Colonic mucosa (tissue), 4 donors: ENCODE results near the gene FERMT2. TPM values are rescaled to one million over a fixed set of nuclear protein-coding genes. Genes with fewer than 3 reads are reported as not detected.

Experiments used
- DNase-seq: peaks from one replicate; pipeline ENCODE4 v3.0.0-alpha.2; 2020
- H3K27ac ChIP-seq: fragments of 200-600 bp; one replicate; pipeline ENCODE4 v1.8.0; 2021
- H3K27me3 ChIP-seq: fragments of 200-600 bp; one replicate; pipeline ENCODE4 v1.8.0; 2021
- H3K36me3 ChIP-seq: fragments of 200-600 bp; one replicate; pipeline ENCODE4 v1.8.0; 2021
- H3K4me1 ChIP-seq: fragments of 200-600 bp; one replicate; pipeline ENCODE4 v1.8.0; 2021; ENCODE audit warnings: mild to moderate bottlenecking
- H3K4me3 ChIP-seq: fragments of 200-600 bp; one replicate; pipeline ENCODE4 v1.8.0; 2021
- H3K9ac ChIP-seq, 2 donors: one replicate each; pipeline ENCODE4 v1.7.0; 2013; ENCODE audit warnings: control low read depth in 2 of 2, low read depth in 2 of 2, low read length in 2 of 2
- H3K9me3 ChIP-seq: fragments of 200-600 bp; one replicate; pipeline ENCODE4 v1.8.0; 2021
- intact Hi-C: fragments of 100-400 bp; cut with DNase I; formaldehyde crosslinking; loops from one replicate; pipeline ENCODE4 v1.14.1; 2022
- total RNA-seq, 2 donors: library from RNA; stranded (reverse); fragmentation: NEBNext Ultra II Directional in 1 of 2; extraction: Animal tissue kit (Norgen Biotek cat#: 25700) in 1 of 2; gene quantifications; one replicate each; pipeline ENCODE4 v1.2.1, GENCODE V29; 2021
- TF ChIP-seq, protein P1 (sequence below): fragments of 200-600 bp; IDR thresholded peaks from one replicate; pipeline ENCODE4 v1.8.0; 2022; ENCODE audit warnings: antibody characterized with exemption, mild to moderate bottlenecking
- donor health status: healthy.
- donor health status: DM: no; HTN: no; CAD: no.
- donor health status: DM: no; HTN: no; CAD: no.

FERMT2 gene
- total RNA-seq, 2 donors from 2014 or later = 6.3 to 43.9 TPM

DNA sequence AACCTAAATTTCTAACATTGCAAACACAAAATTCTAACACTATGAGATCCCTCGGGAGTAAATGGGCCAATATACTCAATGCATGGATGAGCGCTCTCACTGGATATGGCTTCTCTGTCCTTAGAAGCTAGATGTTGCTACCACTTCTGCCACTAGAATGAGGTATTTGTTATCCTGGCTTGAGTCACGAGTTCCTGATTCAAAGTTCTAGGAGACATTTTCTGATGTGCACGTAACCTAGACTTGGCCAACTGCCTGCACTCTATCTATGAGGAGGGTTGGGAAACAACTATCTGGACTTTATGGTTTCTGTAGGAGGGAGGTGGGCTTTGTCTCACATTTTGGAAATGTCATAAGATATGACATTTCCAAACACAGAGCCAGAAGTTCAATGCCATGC lies 37.6 kb downstream of the FERMT2 start:
- Histone ChIP-seq H3K4me1 (no peaks in the 10 kb centered on the region), H3K27ac (no peak overlapping the region)
- TF ChIP-seq, protein P1, sequence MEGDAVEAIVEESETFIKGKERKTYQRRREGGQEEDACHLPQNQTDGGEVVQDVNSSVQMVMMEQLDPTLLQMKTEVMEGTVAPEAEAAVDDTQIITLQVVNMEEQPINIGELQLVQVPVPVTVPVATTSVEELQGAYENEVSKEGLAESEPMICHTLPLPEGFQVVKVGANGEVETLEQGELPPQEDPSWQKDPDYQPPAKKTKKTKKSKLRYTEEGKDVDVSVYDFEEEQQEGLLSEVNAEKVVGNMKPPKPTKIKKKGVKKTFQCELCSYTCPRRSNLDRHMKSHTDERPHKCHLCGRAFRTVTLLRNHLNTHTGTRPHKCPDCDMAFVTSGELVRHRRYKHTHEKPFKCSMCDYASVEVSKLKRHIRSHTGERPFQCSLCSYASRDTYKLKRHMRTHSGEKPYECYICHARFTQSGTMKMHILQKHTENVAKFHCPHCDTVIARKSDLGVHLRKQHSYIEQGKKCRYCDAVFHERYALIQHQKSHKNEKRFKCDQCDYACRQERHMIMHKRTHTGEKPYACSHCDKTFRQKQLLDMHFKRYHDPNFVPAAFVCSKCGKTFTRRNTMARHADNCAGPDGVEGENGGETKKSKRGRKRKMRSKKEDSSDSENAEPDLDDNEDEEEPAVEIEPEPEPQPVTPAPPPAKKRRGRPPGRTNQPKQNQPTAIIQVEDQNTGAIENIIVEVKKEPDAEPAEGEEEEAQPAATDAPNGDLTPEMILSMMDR = no peak

GRCh38 chr14:52911904-52912303 lies 38.9 kb downstream of the FERMT2 start:
- Histone ChIP-seq H3K27me3 (no peaks in the 10 kb centered on the region), H3K9ac (no peak overlapping the region), H3K36me3 (no peaks in the 10 kb centered on the region), H3K4me1 (no peaks in the 10 kb centered on the region), H3K27ac (no peak overlapping the region), H3K9me3 (no peaks in the 10 kb centered on the region), H3K4me3 (no peak overlapping the region)
- no peak for DNase-seq
- intact Hi-C loops = no loop called here
- TF ChIP-seq, protein P1 = no peak

More for the DNA sequence above, 37.6 kb downstream of the FERMT2 start:
- no peaks in the 10 kb centered on the region for H3K36me3 ChIP-seq
- no peak overlapping the region for H3K9ac ChIP-seq
- H3K4me3 ChIP-seq = no peak overlapping the region
- no peaks in the 10 kb centered on the region for H3K27me3 ChIP-seq
- intact Hi-C loops = no loop called here
- DNase-seq = no peak
- H3K9me3 ChIP-seq = no peaks in the 10 kb centered on the region

GRCh38 chr14:52910572-52910971 lies 40.3 kb downstream of the FERMT2 start:
- intact Hi-C loops = no loop called here
- no peaks in the 10 kb centered on the region for H3K9me3 ChIP-seq
- H3K4me3 ChIP-seq = no peak overlapping the region
- no peaks in the 10 kb centered on the region for H3K36me3 ChIP-seq
- no peaks in the 10 kb centered on the region for H3K27me3 ChIP-seq
- TF ChIP-seq, protein P1 = no peak
- no peak overlapping the region for H3K9ac ChIP-seq
- H3K4me1 ChIP-seq = no peaks in the 10 kb centered on the region
- no peak overlapping the region for H3K27ac ChIP-seq
- no peak for DNase-seq

GRCh38 chr14:52907949-52908348 lies 42.9 kb downstream of the FERMT2 start:
- Histone ChIP-seq H3K36me3 (no peaks in the 10 kb centered on the region), H3K4me3 (no peak overlapping the region), H3K9me3 (no peaks in the 10 kb centered on the region), H3K27me3 (no peaks in the 10 kb centered on the region), H3K9ac (no peak overlapping the region), H3K27ac (no peak overlapping the region), H3K4me1 (no peaks in the 10 kb centered on the region)
- TF ChIP-seq, protein P1 = no peak
- DNase-seq = no peak
- intact Hi-C loops = no loop called here

- Histone ChIP-seq H3K4me1 (no peaks in the 10 kb centered on the region), H3K27ac (no peak overlapping the region), H3K36me3 (no peaks in the 10 kb centered on the region), H3K27me3 (no peaks in the 10 kb centered on the region), H3K9me3 (no peaks in the 10 kb centered on the region), H3K9ac (no peak overlapping the region), H3K4me3 (no peak overlapping the region)
- intact Hi-C loops = no loop called here
- TF ChIP-seq, protein P1 = no peak
- DNase-seq = no peak
These were observed 44.7 kb downstream of the FERMT2 start for GRCh38 chr14:52906141-52906601.
